ENCODE data around the gene LRRC23.

Gene LRRC23

GRCh38 chr12:6956021-6956727 lies 51.6 kb downstream of the LRRC23 start:
- DNase-seq (ENCODE audit: low read depth in 2 of 2), result no peak

GRCh38 chr12:6957151-6957701 lies 52.6 kb downstream of the LRRC23 start:
- DNase-seq (ENCODE audit: low read depth in 2 of 2), result no peak

GRCh38 chr12:6957741-6958608 lies 53.4 kb downstream of the LRRC23 start:
- DNase-seq (ENCODE audit: low read depth in 2 of 2), result no peak

- no peak for DNase-seq (ENCODE audit: low read depth in 2 of 2)
Observed at GRCh38 chr12:6958609-6959057, 54.0 kb downstream of the LRRC23 start.

- DNase-seq (ENCODE audit: low read depth in 2 of 2), result no peak
Observed at GRCh38 chr12:6959058-6959804, 54.6 kb downstream of the LRRC23 start.

GRCh38 chr12:6959805-6960592 lies 55.4 kb downstream of the LRRC23 start:
- DNase-seq (ENCODE audit: low read depth in 2 of 2), result no peak

GRCh38 chr12:6960593-6961277 lies 56.1 kb downstream of the LRRC23 start:
- DNase-seq (ENCODE audit: low read depth in 2 of 2), result no peak

GRCh38 chr12:6961278-6961694 lies 56.7 kb downstream of the LRRC23 start:
- peak; percentile 86 to 94 for DNase-seq (ENCODE audit: low read depth in 2 of 2)

- no peak for DNase-seq (ENCODE audit: low read depth in 2 of 2)
Observed at GRCh38 chr12:6961695-6962284, 57.2 kb downstream of the LRRC23 start.

GRCh38 chr12:6962285-6963015 lies 57.8 kb downstream of the LRRC23 start:
- no peak for DNase-seq (ENCODE audit: low read depth in 2 of 2)

GRCh38 chr12:6963016-6963731 lies 58.6 kb downstream of the LRRC23 start:
- no peak for DNase-seq (ENCODE audit: low read depth in 2 of 2)
